Osteoblast (primary cell): ENCODE measurements around the gene APOBEC3F. TPM values are rescaled to one million over a fixed set of nuclear protein-coding genes. Genes with fewer than 3 reads are reported as not detected.
"Not testable (repeated sequence)": the region's sequence is repeated elsewhere in the genome, so short reads cannot be mapped to it uniquely, and the experiment has no call there.

Experiments
- DNase-seq: peaks from one replicate; pipeline ENCODE4 v3.0.0; 2011; ENCODE audit warnings: low spot score, mixed read lengths; ENCODE audit not compliant: insufficient read length; ENCODE audit errors: missing footprints
- H2AFZ ChIP-seq: 2 replicates; pipeline ENCODE4 v1.6.0; 2011; ENCODE audit warnings: mild to moderate bottlenecking, low read length
- H3K27ac ChIP-seq: 2 replicates; pipeline ENCODE4 v1.5.1; 2011; ENCODE audit warnings: mild to moderate bottlenecking, low read depth, low read length, moderate library complexity
- H3K27me3 ChIP-seq: 2 replicates; pipeline ENCODE4 v1.6.0; 2012; ENCODE audit warnings: mild to moderate bottlenecking, control low read depth, inconsistent platforms, low read length, moderate library complexity; ENCODE audit not compliant: insufficient read depth
- H3K36me3 ChIP-seq: 2 replicates; pipeline ENCODE4 v1.5.1; 2011; ENCODE audit warnings: mild to moderate bottlenecking, low read length, control low read depth, moderate library complexity; ENCODE audit not compliant: insufficient read depth
- H3K4me1 ChIP-seq: 2 replicates; pipeline ENCODE4 v1.5.1; 2011; ENCODE audit warnings: mild to moderate bottlenecking, low read length, control low read depth, moderate library complexity; ENCODE audit not compliant: insufficient read depth
- H3K4me2 ChIP-seq: 2 replicates; pipeline ENCODE4 v1.6.0; 2011; ENCODE audit warnings: mild to moderate bottlenecking, low read length; ENCODE audit not compliant: insufficient read depth
- H3K4me3 ChIP-seq: fragments of 200-600 bp; sonication (generic); 3 replicates; pipeline ENCODE4 v1.5.1; 2012; ENCODE audit warnings: mild to moderate bottlenecking, low read length, inconsistent platforms; ENCODE audit not compliant: insufficient read depth
- H3K79me2 ChIP-seq: 2 replicates; pipeline ENCODE4 v1.6.0; 2012; ENCODE audit warnings: mild to moderate bottlenecking, low read length, control low read depth, inconsistent platforms; ENCODE audit not compliant: insufficient read depth
- H3K9me3 ChIP-seq: 2 replicates; pipeline ENCODE4 v1.5.1; 2011; ENCODE audit warnings: low read depth, low read length, control low read depth
- H4K20me1 ChIP-seq: 2 replicates; pipeline ENCODE4 v1.6.0; 2012; ENCODE audit warnings: mild to moderate bottlenecking, low read length, control low read depth; ENCODE audit not compliant: insufficient read depth
- total RNA-seq: library from RNA; depleted of rRNA; stranded (reverse); fragments of >200 nt; gene quantifications from 2 replicates; pipeline ENCODE4 v1.2.3, GENCODE V29; 2012
- TF ChIP-seq, protein P1 (sequence below): IDR thresholded peaks from 2 replicates; pipeline ENCODE4 v1.5.1; 2011; ENCODE audit warnings: mild to moderate bottlenecking, low read depth, low read length, moderate library complexity; ENCODE audit errors: extremely low read depth

APOBEC3F gene
- total RNA-seq, 1 donor: 5.1 TPM

- Histone ChIP-seq H3K27me3 (no peaks in the 10 kb centered on the region), H4K20me1 (no peaks in the 10 kb centered on the region), H3K4me3 (no peak overlapping the region), H3K4me1 (no peaks in the 10 kb centered on the region), H3K27ac (no peak overlapping the region), H3K9me3 (no peaks in the 10 kb centered on the region), H3K36me3 (no peaks in the 10 kb centered on the region), H3K4me2 (no peak overlapping the region), H3K79me2 (no peaks in the 10 kb centered on the region), H2AFZ (no peak overlapping the region)
- DNase-seq: no peak
- TF ChIP-seq, protein P1, sequence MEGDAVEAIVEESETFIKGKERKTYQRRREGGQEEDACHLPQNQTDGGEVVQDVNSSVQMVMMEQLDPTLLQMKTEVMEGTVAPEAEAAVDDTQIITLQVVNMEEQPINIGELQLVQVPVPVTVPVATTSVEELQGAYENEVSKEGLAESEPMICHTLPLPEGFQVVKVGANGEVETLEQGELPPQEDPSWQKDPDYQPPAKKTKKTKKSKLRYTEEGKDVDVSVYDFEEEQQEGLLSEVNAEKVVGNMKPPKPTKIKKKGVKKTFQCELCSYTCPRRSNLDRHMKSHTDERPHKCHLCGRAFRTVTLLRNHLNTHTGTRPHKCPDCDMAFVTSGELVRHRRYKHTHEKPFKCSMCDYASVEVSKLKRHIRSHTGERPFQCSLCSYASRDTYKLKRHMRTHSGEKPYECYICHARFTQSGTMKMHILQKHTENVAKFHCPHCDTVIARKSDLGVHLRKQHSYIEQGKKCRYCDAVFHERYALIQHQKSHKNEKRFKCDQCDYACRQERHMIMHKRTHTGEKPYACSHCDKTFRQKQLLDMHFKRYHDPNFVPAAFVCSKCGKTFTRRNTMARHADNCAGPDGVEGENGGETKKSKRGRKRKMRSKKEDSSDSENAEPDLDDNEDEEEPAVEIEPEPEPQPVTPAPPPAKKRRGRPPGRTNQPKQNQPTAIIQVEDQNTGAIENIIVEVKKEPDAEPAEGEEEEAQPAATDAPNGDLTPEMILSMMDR: no peak
Measured at GRCh38 chr22:39055658-39056057, 15.0 kb downstream of the APOBEC3F start.

GRCh38 chr22:39061290-39061689 is 20.6 kb downstream of the APOBEC3F start:
- DNase-seq, H2AFZ ChIP-seq, H3K79me2 ChIP-seq, H3K9me3 ChIP-seq, H3K4me1 ChIP-seq, H3K4me3 ChIP-seq, H3K27ac ChIP-seq, H3K4me2 ChIP-seq, H3K27me3 ChIP-seq, H3K36me3 ChIP-seq, H4K20me1 ChIP-seq: not testable (repeated sequence)

- H3K36me3 ChIP-seq, H3K9me3 ChIP-seq, DNase-seq, H3K27me3 ChIP-seq, H4K20me1 ChIP-seq, H3K27ac ChIP-seq, H3K4me1 ChIP-seq, H3K4me3 ChIP-seq, H3K4me2 ChIP-seq, H2AFZ ChIP-seq, H3K79me2 ChIP-seq: not testable (repeated sequence)
Measured at GRCh38 chr22:39061951-39062350, 21.3 kb downstream of the APOBEC3F start.

DNA sequence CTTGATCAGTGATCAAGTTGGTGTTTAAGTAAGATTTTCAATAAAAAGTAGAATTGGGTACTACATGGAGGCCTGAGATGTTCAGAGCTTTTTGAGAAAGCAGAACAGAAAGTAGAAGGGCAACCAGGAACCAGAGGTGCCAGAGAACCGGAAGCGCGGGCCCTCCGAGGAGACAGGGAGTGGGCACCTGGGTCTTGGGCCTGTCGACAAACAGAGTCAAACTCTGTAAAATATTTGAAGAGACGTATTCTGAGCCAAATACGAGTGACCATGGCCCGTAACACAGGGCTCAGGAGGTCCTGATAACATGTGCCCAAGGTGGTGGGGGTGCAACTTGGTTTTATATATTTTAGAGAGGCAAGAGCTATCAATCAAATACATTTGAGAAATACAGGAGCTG is 23.2 kb downstream of the APOBEC3F start:
- H3K79me2 ChIP-seq, H4K20me1 ChIP-seq, H3K4me3 ChIP-seq: not testable (repeated sequence)

GRCh38 chr22:39066442-39067276 is 26.0 kb downstream of the APOBEC3F start:
- H3K9me3 ChIP-seq, H4K20me1 ChIP-seq, H3K27ac ChIP-seq, DNase-seq, H3K36me3 ChIP-seq, H2AFZ ChIP-seq, H3K4me2 ChIP-seq, H3K4me1 ChIP-seq, H3K4me3 ChIP-seq, H3K79me2 ChIP-seq: not testable (repeated sequence)
- H3K27me3 ChIP-seq: peaks cover 12% of the 10 kb centered on the region

More for the DNA sequence above, 23.2 kb downstream of the APOBEC3F start:
- H2AFZ ChIP-seq, H3K36me3 ChIP-seq, H3K4me2 ChIP-seq, H3K4me1 ChIP-seq, H3K27ac ChIP-seq, H3K27me3 ChIP-seq, DNase-seq, H3K9me3 ChIP-seq: not testable (repeated sequence)
